HPDE6-E6E7 (cell line): ENCODE results near the gene AHNAK.
A peak's percentile ranks its signal among the peaks of the same experiment; 100 is the strongest.

ENCODE experiments used
- DNase-seq: peaks from one replicate; pipeline ENCODE4 v3.0.0; 2011; ENCODE audit warnings: missing footprints; ENCODE audit errors: extremely low spot score

The AHNAK gene

DNA sequence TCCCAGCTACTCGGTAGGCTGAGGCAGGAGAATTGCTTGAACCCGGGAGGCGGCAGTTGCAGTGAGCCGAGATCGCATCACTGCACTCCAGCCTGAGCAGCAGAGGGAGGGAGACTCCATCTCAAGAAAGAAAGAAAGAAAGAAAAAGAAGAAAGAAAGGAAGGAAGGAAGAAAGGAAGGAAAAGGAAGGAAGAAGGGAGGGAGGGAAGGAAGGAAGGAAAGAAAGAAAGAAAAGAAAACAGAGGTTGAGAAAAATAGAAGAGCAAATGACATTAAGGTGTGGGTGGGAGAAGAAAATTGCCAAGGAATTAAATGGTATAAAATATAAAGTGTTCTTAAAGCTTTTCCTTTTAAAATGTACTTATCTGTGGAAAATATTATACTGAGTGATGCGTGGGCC is 49.9 kb downstream of the AHNAK start:
- no peak for DNase-seq

DNA sequence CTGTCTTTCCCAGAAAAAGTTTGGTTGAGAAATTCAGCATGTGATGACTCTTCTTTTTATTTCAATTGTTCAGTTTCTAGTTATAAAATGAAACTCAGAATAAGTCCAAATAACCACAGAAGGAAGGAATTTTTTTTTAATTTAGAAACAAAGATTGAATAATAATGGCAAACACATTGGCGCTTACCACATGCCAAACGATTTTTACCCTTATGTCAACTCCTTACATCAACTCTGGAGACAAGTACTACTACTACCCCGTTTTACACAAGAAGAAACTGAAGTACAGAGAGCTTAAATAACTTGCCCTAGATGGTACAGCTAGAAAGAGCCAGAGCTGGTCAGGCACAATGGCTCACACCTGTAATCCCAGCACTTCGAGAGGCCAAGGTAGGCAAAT is 52.4 kb downstream of the AHNAK start:
- DNase-seq = no peak

DNA sequence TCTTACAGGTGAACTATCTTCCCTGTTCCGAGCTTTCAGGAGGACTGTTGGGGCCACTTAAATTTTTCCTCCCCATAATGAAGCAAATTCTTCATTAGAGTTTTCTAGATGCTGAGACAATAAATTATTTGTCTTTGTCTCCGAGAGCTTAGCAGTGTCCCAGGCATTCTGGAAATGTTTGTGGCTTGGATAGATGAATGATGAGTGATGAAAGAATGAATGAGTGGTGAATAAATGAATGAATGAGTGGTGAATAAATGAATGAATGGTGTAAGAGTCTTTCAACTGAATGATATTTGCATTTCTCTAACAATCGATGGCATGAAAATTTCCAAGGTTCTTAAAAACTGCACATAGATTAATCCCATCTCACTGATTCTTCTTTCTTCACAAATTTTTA is 52.8 kb downstream of the AHNAK start:
- DNase-seq = no peak

DNA sequence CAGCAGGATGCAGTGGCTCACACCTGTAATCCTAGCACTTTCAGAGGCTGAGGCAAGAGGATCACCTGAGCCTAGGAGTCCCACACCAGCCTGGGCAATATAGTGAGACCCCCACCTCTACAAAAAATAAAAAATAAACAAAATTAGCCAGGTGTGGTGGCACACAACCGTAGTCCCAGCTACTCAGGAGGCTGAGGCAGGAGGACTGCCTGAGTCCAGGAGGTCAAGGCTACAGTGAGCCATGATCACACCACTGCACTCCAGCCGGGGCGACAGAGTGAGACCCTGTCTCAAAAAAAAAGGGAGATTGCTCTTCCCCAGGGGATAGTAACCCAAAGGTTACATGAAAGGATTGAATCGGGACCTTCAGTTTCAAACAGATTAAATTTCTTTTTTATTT is 54.0 kb downstream of the AHNAK start:
- no peak for DNase-seq

DNA sequence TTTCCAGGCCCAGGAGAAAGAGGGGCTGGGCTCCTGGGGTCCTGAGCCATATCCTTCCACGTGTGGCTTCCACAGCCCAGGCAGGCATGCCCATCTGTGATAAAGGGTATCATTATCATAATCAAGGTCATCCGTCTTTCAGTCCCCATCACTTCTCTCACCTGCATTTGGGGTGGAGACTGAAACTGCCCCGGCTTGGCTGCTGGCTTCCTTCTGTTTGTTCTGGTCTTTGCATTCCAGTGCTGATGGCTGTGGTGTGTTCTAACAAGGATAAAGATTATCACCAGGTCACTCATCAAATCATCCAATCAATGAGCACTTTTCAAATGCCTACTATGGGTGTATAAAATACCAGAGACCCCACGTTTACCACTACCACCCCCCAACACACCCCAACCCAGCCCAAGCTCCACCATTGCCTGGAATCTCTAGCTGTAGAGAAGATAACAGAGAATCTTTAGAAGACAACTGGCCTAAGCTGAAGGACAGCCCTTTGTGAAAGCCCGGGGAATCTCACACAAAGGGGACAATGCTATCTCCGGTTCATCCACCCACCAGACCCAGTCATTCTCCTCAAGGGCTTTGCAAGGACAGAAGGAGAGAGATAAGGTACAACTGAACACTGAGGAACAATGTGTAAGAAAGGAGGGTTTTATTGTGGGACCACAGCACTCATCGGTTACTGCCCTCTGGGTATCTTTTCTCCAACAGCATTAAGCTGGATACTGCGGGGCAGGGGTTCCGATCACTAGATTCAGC is 54.9 kb downstream of the AHNAK start:
- no peak for DNase-seq

DNA sequence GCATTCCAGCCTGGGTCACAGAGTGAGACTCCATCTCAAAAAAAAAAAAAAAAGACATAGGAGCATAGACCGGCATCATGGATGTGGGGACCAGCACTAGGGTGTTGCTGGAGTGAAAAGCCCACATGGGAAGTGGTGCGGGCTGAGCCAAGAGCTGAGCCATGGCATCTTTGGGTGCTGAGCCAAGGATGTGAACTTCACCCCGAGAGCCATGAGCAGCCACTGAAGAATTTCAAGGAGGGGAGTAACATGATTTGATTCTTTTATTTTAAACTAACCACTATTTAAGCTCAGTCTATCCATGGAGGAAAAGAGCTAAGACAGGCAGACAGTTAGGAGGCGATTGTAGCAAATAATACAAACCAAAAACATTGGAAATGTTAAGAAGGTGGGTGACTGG is 57.4 kb downstream of the AHNAK start:
- no peak for DNase-seq

DNA sequence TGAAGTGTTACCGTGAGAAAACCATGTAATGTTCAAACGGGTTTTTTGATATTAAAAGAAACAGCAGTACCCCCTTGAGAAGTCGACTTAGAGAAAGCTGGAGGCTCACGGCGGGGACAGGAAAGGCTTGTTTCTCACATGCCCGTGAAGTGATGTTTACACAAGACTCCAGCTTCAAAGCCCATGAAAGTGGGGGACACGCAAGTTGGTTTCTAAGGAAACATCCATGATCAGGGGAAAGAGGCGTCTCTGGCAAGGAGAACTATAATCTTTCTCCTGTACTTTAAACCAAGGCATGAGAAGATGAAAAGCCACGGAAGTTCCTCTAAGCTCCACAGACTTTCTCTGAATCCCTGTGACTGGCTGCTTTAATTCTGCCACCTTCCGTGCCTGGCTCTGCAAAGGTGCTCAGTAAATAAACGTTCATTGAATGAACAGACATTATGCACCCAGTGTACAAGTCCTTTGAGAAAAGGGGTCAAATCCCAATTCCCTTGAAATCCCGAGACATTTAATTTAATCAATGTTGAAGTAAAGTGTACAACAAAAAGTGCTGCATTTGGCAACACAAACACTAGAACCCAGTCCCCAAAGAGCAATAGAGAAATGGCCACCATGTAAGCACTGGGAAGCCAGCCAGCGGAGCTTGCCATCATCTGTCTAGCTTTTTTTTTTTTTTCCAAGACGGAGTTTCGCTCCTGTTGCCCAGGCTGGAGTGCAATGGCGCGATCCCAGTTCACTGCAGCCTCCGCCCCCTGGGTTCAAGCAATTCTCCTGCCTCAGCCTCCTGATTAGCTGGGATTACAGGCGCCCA is 58.7 kb downstream of the AHNAK start:
- no peak for DNase-seq

DNA sequence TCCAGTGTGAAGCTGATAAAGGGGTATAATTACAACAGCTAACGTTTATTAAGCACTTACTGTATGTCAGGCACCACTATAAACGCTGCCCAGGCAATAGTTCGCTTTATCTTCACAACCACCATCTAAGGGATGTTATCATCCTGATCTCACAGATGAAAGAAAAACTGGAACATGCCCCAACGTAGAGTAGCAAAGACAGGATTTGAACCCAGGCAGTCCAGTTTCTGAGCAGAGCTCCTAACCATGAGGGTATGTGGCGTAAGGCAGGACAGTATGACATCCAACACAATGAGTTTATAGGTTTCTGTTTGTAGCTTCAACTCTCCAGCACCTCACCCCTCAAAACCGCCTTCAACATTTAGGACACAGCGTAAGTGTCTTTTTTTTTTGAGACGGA is 59.5 kb downstream of the AHNAK start:
- no peak for DNase-seq

DNA sequence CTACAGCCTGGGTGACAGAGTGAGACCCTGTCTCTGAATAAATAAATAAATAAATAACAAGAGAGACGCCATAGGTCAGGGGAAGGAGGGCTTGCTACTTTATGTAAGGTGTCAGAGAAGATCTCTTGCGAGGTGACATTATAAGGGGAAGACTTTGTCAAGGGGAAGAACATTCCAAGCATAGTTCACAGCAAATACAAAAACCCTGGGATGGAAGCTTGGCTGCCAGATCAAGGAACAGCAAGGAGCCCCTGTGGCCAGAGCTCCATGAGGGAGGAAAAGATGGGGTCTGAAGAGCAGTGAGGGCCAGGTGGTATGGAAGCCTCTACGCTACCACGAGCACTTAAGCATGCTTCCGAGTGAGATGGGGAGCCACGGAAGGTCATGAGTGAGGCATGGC is 62.3 kb downstream of the AHNAK start:
- DNase-seq = no peak

DNA sequence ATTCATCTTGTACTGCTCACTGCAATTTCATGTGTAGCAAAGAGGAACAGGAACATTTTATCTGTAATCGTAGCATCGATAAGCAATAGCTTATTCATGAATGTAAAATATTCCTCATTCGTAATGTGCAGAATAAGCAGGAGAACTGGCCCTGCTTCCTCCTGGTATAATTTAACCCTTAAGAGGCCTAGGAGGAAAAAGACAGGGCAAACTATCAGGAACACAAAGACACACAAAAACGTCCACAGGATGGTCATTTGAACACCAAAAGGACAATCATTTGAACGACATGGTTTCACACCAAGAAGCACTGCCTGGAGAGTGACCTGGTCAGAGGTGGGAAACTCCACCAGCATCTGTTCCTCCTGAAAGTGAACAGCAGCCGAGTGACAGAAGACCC is 63.9 kb downstream of the AHNAK start:
- no peak for DNase-seq

DNA sequence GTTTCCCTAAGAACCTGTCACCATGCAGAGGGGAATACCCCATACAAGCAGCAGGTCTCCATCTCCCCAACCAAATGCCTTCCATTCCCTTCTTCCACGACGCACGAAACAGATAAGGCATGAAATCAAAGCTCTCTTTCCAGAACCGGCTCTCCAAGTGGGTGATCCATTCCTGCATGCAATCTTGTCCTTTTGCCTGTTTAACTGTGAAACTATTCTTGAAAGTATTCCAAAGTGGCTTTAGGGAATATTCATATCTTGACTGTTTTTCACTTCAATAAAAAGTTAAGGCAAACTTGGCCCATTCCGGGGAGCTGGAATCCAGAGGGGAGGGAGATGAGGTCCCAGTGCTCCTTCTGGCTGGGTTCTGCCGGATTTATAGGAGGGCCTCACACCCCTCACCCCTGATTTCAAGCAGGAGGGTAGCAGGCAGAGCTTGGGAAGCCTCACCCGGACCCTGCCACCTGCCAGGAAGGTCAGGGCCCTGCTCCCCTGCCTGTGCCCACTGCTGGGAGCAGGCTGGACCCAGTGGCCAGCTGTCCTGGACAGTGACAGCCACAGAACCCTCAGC is 66.9 kb downstream of the AHNAK start:
- no peak for DNase-seq

DNA sequence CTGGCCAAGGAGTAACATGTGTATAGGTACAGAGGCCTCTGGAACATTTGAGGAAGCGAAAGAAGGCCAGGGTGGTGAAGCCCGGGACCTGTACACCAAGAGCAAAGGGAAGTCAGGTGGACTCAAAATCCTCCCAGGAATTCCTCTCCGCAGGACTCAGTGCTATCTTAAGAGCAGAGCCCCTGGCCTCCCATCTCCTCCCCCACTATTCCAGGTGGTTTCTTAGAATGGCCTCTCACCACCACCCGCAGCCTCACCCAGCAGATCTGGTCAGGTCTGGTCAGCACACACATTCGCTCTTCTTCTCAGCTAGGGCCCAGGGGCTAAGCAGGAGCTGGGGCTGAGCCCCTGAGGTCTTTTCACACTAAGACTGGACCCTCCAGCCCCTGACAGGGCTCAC is 68.7 kb downstream of the AHNAK start:
- DNase-seq = no peak

DNA sequence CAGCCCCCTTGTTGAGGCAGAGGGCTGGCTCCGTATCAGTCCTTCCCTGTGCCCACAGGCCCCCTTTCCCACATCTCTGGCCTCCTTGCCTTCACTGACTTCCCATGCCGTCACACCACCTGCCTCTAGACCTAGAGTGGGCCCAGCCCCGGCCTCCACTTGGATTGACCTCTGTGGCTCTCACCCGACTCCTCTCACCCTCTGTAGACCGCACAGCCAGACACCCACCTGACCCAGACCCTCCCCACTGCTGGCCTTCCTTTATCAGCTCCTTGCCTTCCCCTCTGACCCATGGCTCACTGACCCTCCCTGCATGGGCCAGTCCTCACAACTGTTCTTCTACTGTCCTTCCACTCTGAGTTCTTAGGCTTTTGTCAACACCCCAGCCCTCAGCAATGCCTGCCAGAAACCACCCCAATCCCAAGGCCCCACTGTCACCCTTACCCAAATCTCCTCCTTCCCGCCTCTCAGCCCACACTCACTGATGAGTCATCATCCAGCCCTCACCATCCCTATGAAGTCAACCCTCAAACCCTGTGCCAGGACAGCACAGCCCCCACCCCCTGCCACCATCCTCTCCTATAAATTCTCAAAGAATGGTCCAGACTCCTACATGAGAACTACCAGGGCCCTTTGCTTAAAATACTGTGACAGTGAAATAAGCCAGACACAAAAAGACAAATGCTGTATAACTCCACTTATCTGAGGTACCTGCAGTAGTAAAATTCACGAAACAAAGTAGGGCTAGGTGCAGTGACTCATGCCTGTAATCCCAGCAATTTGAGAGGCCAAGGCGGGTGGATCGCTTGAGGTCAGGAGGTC is 74.3 kb downstream of the AHNAK start:
- peak; percentile 38 for DNase-seq

DNA sequence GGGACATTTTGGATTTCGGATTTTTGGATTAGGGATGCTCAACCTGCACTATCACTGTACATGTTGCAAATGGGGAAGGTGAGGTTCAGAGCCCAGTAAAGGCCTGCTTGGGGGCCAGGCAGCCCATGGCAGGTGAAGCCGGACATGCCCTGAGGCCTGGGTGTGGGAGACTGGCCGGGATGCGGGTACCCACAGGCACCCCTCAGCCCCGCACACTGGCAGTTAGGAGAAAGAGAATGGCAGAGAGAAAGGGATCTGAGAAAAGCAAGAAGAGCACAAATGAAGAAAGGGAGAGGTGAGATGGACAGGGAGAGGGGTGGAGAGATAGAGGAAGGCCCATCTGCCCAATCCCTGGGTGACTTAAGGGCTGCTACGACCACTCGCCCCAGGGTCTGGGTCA is 75.0 kb downstream of the AHNAK start:
- DNase-seq = no peak

DNA sequence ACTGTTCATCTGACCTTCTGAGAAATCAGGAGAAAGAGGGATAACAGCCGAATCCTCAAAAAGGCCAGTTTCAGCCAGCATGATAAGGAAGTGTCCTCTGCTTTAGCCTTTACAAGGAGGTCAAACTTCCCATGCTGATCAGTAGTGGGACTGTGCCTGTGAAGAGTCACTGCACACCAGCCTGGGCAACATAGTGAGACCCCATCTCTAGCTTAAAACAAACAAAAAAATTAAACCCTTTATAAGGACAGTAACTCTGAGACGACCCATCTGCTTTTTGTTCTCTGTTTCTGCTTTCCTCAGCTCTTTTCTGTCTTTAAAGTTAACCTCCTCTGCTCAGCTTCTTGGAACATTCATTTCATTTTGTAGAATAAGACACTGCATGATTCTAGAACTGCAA is 78.0 kb downstream of the AHNAK start:
- no peak for DNase-seq

DNA sequence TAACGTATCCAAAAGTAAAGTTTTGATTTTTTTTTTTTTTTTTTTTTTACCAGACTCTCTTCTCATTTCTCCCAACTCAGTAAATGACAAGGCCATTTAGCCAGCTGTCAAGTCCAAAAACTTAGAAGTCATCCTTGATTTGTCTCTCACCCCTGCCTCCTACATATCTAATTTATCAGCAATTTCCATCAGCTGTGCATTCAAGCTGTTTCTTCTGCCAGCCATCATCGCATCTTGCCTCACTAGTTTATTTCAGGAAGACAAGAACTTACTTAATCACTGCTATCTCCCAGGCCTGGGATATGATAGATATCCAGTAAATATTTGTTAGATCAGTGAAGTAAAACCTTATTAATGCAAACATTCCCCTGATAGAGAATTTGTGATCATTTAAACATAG is 80.2 kb downstream of the AHNAK start:
- DNase-seq = no peak

DNA sequence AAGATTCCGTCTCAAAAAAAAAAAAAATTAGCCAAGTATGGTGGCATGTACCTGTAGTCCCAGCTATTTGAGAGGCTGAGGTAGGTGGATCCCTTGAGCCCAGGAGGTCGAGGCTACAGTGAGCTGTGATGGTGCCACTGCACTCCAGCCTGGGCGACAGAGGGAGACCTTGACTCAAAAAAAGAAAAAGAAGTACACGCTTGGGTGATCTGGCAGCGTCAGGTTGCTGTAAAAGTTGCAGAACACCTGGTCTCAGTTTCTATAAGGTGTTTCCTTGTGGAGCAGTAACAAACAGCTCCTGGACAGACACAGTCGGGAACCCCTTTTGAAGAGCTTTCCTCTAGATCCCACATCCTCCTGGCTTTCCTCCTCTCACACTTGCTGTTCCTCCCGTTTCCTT is 82.0 kb downstream of the AHNAK start:
- no peak for DNase-seq

DNA sequence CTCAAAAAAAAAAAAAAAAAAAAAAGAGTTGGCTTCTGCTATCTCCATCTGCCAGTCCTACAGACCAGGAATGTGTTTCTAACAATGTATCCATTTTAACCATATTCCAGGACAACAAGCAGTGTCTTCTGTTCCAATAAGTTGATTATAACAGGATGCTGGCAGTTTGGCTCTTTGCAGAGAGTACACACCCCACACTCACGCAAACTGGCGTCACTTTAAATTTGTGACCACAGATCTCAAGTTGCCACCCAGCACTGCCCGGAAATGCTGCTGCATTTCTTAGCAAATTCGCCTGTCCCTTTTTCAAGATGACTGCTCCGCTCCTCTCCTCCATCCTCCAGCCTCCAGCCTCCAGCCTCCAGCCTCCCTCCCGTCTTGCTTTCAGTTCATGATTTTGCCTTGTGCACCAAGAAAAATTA is 83.5 kb downstream of the AHNAK start:
- DNase-seq = no peak

DNA sequence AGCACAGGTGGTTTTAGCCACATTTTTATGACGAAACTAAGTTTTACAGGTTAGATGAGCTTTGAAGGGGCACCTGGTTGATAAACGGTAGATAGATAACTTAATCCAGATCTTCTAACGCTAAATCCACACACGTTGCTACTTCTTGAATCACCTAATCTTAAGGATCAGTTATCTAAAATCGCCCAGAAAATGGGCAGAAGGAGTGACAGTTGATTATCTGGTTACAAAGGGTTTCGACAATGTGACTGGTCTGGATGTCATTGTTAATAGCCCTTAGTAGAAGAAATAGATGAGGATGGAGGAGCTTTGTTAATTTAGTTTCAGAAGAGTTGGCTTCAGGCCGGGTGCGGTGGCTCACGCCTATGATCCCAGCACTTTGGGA is 84.1 kb downstream of the AHNAK start:
- DNase-seq = no peak

DNA sequence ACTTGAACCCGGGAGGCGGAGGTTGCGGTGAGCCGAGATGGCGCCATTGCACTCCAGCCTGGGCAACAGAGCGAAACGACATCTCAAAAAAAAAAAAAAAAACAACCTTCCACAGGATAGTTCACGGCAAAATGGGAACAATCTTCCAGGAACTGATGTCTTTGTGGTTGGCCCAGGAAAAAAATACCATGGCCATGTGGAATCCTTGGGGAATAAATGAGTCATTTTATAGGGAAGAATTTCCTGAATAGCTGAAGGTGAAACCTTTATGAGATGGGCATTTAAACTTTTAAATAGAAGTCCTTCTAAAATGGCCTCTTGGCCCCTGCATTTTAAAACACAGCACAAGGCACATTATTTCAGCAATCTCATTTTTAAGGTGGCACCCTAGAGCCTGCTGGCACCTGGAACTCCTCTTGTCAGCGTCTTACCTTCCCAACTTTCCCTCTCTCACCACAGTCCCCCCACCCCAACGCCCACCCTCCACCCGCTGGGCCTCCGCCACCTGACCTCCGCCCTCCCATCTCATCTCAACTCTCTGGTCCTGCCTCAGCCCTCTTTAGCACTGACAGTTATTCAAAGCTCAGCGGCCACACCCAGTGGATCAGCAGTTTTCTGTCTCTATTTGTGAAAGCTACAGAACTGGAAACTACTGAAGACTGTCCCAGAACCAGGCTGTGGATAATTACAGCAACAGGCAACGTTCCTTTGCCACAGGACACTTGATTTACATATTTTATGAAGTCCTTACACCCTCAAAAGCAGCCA is 84.7 kb downstream of the AHNAK start:
- no peak for DNase-seq

DNA sequence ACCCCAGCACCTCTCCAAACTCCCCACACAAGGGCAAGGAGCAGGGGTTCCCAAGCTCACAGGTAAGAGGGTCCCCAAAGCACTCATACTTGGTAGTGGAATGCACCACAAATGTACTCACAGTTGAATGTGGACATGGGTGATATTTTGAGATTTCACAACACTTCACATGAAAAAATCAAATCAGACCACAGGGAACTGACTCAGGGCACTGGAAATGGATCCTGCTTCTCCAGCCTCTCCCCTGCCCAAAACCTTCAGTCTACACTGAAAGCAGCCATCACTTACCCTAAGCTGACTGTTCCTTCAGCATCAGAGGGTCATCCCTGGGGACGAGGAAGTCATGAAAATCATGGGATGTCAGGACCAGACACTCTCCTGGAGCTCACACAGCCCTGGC is 87.5 kb downstream of the AHNAK start:
- no peak for DNase-seq
